Adrenal gland (tissue), 12 donors: ENCODE data around the gene NNMT. TPM values are rescaled to one million over a fixed set of nuclear protein-coding genes. Genes with fewer than 3 reads are reported as not detected.
"Not testable (repeated sequence)": the region's sequence is repeated elsewhere in the genome, so short reads cannot be mapped to it uniquely, and the experiment has no call there.

Experiments
- DNase-seq, 7 donors: peaks; one replicate each; pipeline ENCODE4 v3.0.0-alpha.2; 2019 to 2020
- H3K27ac ChIP-seq, 5 donors: fragments of 200-600 bp; sonication (generic) in 4 of 5; 1 replicate in 3 of 5; 2 replicates in 2 of 5; pipeline versions ENCODE4 v1.5.1 to v1.8.0; 2016 to 2020; ENCODE audit warnings: mild to moderate bottlenecking in 1 of 5
- H3K27me3 ChIP-seq: fragments of 200-600 bp; 2 replicates; pipeline ENCODE4 v1.8.0; 2021
- H3K36me3 ChIP-seq, 2 donors: fragments of 200-600 bp; replicated peaks in 1 of 2; 1 replicate in 1 of 2; 2 replicates in 1 of 2; pipeline versions ENCODE4 v1.5.1 to v1.8.0; 2018 to 2022
- H3K4me1 ChIP-seq, 2 donors: fragments of 200-600 bp; replicated peaks in 1 of 2; 1 replicate in 1 of 2; 2 replicates in 1 of 2; pipeline versions ENCODE4 v1.5.1 to v1.8.0; 2018 to 2021
- H3K4me3 ChIP-seq, 4 donors: fragments of 200-600 bp; sonication (generic) in 3 of 4; one replicate each; pipeline ENCODE4 v1.5.1; 2016 to 2018
- H3K9me3 ChIP-seq, 3 donors: fragments of 200-600 bp; sonication (generic) in 1 of 3; replicated peaks in 1 of 3; 1 replicate in 2 of 3; 2 replicates in 1 of 3; pipeline versions ENCODE4 v1.5.1 to v1.8.0; 2016 to 2021
- POLR2A ChIP-seq, 2 donors: fragments of 450-650 bp; IDR thresholded peaks; one replicate each; pipeline ENCODE4 v1.6.1; 2017; ENCODE audit warnings: antibody characterized with exemption in 2 of 2, mild to moderate bottlenecking in 2 of 2, moderate library complexity in 1 of 2
- WGBS, 4 donors: extraction: QIAGEN DNeasy Blood & Tissue Kit in 2 of 4; methylation state at CpG; one replicate each; pipeline versions ENCODE4 v1.1.5 to v1.1.7; 2013 to 2017; 5-methylcytosine and 5-hydroxymethylcytosine counted together
- intact Hi-C, 2 donors: fragments of 100-400 bp; cut with DNase I; formaldehyde crosslinking; loops; one replicate each; pipeline versions ENCODE4 v1.14.1 to v1.15.0; 2022 to 2023
- polyA plus RNA-seq, 3 donors: library from polyadenylated mRNA; stranded (reverse); fragments of 200-250 nt in 2 of 3; fragments of 350-450 nt in 1 of 3; fragmentation: Illumina TruSeq in 1 of 3; extraction: RNeasy Lipid Tissue Mini Kit (QIAGEN cat#74804) in 1 of 3; gene quantifications; one replicate each; pipeline ENCODE4 v1.2.3, GENCODE V29; 2013 to 2014
- total RNA-seq, 9 donors: library from RNA; depleted of rRNA in 4 of 9; stranded (reverse); fragments of >200 nt in 4 of 9; fragments of 120-200 nt in 1 of 9; fragmentation: NEBNext Ultra II Directional in 1 of 9; extraction: Animal tissue kit (Norgen Biotek cat#: 25700) in 1 of 9; gene quantifications; one replicate each; pipeline versions ENCODE4 v1.1.0 to v1.2.4, GENCODE V29; 2013 to 2023
- TF ChIP-seq, protein P1 (sequence below), 6 experiments: fragments of 450-650 bp in 4 of 6; fragments of 200-600 bp in 2 of 6; sonication (generic) in 1 of 6; IDR thresholded peaks; 1 replicate in 5 of 6; 2 replicates in 1 of 6; pipeline versions ENCODE4 v1.5.1 to v1.8.0; 2016 to 2021; ENCODE audit warnings: antibody characterized with exemption in 6 of 6, mild to moderate bottlenecking in 2 of 6, moderate library complexity in 1 of 6
- donor health status: healthy with polysubstance abuse.
- donor health status: Bipolar disorder and iron deficiency.
- donor health status: DM: yes; HTN: yes; CAD: no.
- donor health status: DM: no; HTN: no; CAD: no.
- donor health status: DM: no; HTN: no; CAD: no.
- donor health status: DM: yes; HTN: yes; CAD: no.

The NNMT gene
- total and polyA plus RNA-seq, 12 donors: 0.94 to 354 (median 77.4) TPM

DNA sequence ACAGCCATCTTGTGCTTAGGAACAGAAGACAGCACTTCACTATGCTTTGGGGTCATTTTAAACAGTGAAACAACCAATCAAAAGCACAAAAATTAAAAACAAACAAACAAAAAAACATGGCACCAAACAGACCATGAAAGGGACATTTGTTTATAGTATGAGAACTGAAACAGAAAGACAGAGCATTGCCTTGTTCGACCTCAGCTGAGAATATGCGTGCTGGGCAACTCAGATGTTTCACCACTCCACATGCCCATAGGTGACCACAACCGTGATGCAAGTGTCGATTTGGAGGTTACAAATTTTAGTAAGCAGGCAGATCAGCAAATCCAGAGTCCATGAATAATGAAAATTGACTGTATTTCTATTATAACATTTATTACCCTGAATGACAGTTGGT is 30.0 kb downstream of the NNMT start:
- H3K27me3 ChIP-seq: no peaks in the 10 kb centered on the region
- no peak overlapping the region for H3K4me3 ChIP-seq
- 72 to 84% (median 77%) methylated on average over 4 of the region's 4 CpGs for WGBS, 4 donors
- no peaks in the 10 kb centered on the region for H3K4me1 ChIP-seq
- DNase-seq: no peak
- H3K9me3 ChIP-seq: peaks cover 0 to 8% (median 0%) of the 10 kb centered on the region in 3 donors
- no peaks in the 10 kb centered on the region for H3K36me3 ChIP-seq
- intact Hi-C loops: loop anchor here in 1 of 2 donors (5.0 kb wide), 1 partner anchor 49 kb away; no protein-coding TSS in a partner anchor
- no peak overlapping the region for H3K27ac ChIP-seq
- TF ChIP-seq, protein P1, sequence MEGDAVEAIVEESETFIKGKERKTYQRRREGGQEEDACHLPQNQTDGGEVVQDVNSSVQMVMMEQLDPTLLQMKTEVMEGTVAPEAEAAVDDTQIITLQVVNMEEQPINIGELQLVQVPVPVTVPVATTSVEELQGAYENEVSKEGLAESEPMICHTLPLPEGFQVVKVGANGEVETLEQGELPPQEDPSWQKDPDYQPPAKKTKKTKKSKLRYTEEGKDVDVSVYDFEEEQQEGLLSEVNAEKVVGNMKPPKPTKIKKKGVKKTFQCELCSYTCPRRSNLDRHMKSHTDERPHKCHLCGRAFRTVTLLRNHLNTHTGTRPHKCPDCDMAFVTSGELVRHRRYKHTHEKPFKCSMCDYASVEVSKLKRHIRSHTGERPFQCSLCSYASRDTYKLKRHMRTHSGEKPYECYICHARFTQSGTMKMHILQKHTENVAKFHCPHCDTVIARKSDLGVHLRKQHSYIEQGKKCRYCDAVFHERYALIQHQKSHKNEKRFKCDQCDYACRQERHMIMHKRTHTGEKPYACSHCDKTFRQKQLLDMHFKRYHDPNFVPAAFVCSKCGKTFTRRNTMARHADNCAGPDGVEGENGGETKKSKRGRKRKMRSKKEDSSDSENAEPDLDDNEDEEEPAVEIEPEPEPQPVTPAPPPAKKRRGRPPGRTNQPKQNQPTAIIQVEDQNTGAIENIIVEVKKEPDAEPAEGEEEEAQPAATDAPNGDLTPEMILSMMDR (IDR thresholded peaks at IDR 0.05): no peak
- TF ChIP-seq POLR2A (IDR thresholded peaks at IDR 0.05): no peak

DNA sequence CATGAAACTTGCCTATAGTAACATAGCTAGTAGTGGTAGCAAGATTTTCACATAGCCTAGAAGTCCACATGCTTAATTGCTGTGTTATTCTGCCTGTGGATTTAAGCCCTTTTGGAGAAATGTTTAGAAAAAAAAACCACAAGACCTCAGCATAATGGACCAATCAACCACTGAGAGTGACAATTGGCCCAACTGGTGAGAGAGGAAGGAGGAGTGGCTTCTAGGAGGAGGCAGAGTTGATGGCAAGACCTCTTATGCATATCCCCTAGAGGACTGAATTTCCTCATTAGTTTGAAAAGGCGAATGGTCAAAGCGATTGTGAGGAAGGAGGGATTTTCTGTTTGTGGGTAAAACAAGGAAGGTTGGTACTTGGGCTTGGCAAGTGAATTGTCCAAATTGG is 30.6 kb downstream of the NNMT start:
- Histone ChIP-seq H3K4me3 (no peak overlapping the region), H3K27me3 (no peaks in the 10 kb centered on the region), H3K9me3 (peaks cover 0 to 8% (median 0%) of the 10 kb centered on the region in 3 donors), H3K27ac (no peak overlapping the region), H3K4me1 (no peaks in the 10 kb centered on the region), H3K36me3 (no peaks in the 10 kb centered on the region)
- TF ChIP-seq, protein P1 (IDR thresholded peaks at IDR 0.05): no peak
- no peak for TF ChIP-seq POLR2A (IDR thresholded peaks at IDR 0.05)
- DNase-seq: no peak
- 71 to 92% (median 76%) methylated on average over 2 of the region's 2 CpGs for whole genome bisulfite sequencing, 4 donors
- intact Hi-C loops: loop anchor here in 1 of 2 donors (5.0 kb wide), 1 partner anchor 49 kb away; no protein-coding TSS in a partner anchor

DNA sequence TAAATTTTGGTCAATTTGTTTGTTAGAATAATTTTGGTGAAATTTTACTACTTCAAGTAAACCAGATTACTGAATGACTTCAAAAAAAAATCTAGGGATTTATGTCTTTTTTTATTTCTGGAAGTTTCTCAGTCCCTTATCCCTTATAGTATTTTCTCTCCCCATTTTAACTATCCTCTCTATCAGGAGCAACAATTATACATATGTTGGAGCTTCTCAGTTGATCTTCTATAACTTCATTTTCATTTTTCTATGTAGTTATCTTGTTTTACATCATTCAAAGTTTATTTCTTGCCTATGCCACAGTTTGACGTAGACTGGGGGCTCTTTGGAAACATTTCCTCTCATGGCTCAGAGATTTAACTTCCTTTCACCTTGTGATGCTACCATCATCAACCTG is 34.2 kb downstream of the NNMT start:
- intact Hi-C loops: no loop called here
- Histone ChIP-seq H3K4me1 (no peaks in the 10 kb centered on the region), H3K36me3 (no peaks in the 10 kb centered on the region), H3K27me3 (no peaks in the 10 kb centered on the region), H3K4me3 (no peak overlapping the region), H3K27ac (no peak overlapping the region), H3K9me3 (peaks cover 0 to 8% (median 0%) of the 10 kb centered on the region in 3 donors)
- WGBS, 4 donors: 58 to 66% (median 61%) methylated on average over 1 of the region's 1 CpG
- no peak for DNase-seq
- no peak for TF ChIP-seq POLR2A (IDR thresholded peaks at IDR 0.05)
- TF ChIP-seq, protein P1 (IDR thresholded peaks at IDR 0.05): no peak

DNA sequence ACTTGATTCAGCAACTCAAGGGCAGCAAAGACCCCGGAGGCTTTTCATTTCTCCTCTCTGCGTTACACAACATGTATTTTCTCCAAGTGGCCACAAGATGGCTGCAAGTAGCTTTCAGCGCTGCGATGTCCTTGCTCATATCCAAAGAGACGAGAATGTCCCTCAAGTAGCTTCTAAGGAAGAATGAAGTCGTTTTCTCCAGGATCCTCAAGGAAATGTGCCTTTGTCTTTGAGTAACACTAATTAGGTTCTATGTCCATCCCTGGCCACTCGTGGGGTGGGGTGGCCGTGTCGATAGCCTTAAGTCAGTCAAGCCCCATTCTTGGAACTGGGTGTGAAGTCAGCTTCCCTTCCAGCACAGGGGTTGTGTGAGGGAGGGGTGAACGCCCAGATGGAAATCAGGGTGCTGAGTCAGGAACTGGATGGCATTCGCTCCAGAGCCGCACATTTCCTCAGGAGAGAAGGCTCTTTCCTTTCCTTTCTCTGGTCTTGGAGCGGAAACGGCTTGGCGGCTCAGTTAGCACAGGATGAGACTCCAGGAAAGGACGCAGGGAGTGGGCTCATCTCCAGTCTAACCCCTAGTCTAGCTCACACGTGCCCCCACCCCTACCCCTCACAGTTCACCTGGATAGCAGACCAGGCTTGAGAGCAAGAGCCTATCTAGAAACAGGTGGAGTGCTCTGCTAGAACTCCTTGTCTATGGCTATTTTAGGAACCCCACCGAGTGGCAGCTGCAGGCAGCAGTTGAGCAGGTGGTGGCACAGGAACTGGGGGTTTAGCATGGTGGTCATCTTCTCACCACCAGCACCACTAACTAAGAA is 44.3 kb downstream of the NNMT start:
- WGBS, 4 donors: 21 to 32% (median 26%) methylated on average over 17 to 18 of the region's 18 CpGs
- no peaks in the 10 kb centered on the region for H3K36me3 ChIP-seq

DNA sequence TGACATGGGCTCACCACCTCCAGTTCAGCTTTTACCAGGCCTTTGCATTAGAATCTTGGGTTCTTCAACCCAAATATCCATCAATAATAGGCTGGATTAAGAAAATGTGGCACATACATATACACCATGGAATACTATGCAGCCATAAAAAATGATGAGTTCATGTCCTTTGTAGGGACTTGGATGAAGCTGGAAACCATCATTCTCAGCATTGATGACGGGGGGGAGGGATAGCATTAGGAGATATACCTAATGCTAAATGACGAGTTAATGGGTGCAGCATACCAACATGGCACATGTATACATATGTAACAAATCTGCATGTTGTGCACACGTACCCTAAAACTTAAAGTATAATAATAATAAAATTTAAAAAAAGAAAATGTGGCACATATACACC is 45.5 kb downstream of the NNMT start:
- 76 to 83% (median 82%) methylated on average over 3 of the region's 3 CpGs for WGBS, 4 donors
- not testable (repeated sequence) for H3K4me3 ChIP-seq, DNase-seq, H3K9me3 ChIP-seq, H3K27ac ChIP-seq, H3K36me3 ChIP-seq, H3K27me3 ChIP-seq
- H3K4me1 ChIP-seq: peaks cover 0 to 14% of the 10 kb centered on the region in 2 donors
- intact Hi-C loops: loop anchor here in 1 of 2 donors (5.0 kb wide), 1 partner anchor 421 kb away; no protein-coding TSS in a partner anchor

More for the DNA sequence above, 44.3 kb downstream of the NNMT start:
- peaks cover 0 to 14% of the 10 kb centered on the region in 2 donors for H3K4me1 ChIP-seq
- DNase-seq: peak; percentile 24 to 71 (median 54)
- no peaks in the 10 kb centered on the region for H3K9me3 ChIP-seq
- H3K27ac ChIP-seq: peak overlapping the region in 1 of 5 donors; percentile 72
- no peaks in the 10 kb centered on the region for H3K27me3 ChIP-seq
- intact Hi-C loops: loop anchor here in 1 of 2 donors (5.0 kb wide), 1 partner anchor 422 kb away; no protein-coding TSS in a partner anchor
- H3K4me3 ChIP-seq: peak overlapping the region in 1 of 4 donors; percentile 19
- TF ChIP-seq, protein P1 (IDR thresholded peaks at IDR 0.05): peak; percentile 64 to 81 (median 74)
- TF ChIP-seq POLR2A (IDR thresholded peaks at IDR 0.05): no peak
